ENCODE data around the gene OR52K2. TPM values are rescaled to one million over a fixed set of nuclear protein-coding genes. Genes with fewer than 3 reads are reported as not detected.

Gene OR52K2
- total RNA-seq, 1 experiment from 2014 or later, result not detected

GRCh38 chr11:4459500-4459899, 10.4 kb downstream of the OR52K2 start:
- ChIA-PET CTCF (no interaction called here), POLR2A (ENCODE audit: low non-redundant PET) (no interaction called here)
- no TSS peak for BruUV-seq (replicated peaks)
- Histone ChIP-seq H3K36me3 (ENCODE audit: insufficient read depth, low read length, poor library complexity, severe bottlenecking) (no peaks in the 10 kb centered on the region), H3K4me3 (ENCODE audit: low read depth, low read length, poor library complexity, severe bottlenecking) (no peak overlapping the region), H3K27ac (ENCODE audit: low read depth, low read length, poor library complexity, severe bottlenecking) (no peak overlapping the region), H3K27me3 (replicated peaks; ENCODE audit: insufficient read depth, low read depth, low read length, poor library complexity) (peaks cover 3% of the 10 kb centered on the region), H3K4me1 (ENCODE audit: insufficient read depth, low read length, poor library complexity, severe bottlenecking) (no peaks in the 10 kb centered on the region), H3K9me3 (ENCODE audit: low read depth, low read length, poor library complexity, severe bottlenecking) (no peaks in the 10 kb centered on the region)
- intact Hi-C loops (cut with micrococcal nuclease; ENCODE audit: unreplicated experiment), result no loop called here
- TF ChIP-seq CTCF (conservative IDR thresholded peaks at IDR 0.05; ENCODE audit: low read depth, low read length) (no peak), EZH2 (IDR thresholded peaks at IDR 0.05; ENCODE audit: borderline replicate concordance, low read depth, low read length, poor library complexity, severe bottlenecking) (no peak)
- DNase-seq (ENCODE audit: low spot score), result no peak

GRCh38 chr11:4460151-4460550, 11.1 kb downstream of the OR52K2 start:
- POLR2A ChIA-PET (ENCODE audit: low non-redundant PET), result no interaction called here
- no peak overlapping the region for H3K27ac ChIP-seq (ENCODE audit: low read depth, low read length, poor library complexity, severe bottlenecking)
- no peak overlapping the region for H3K4me3 ChIP-seq (ENCODE audit: low read depth, low read length, poor library complexity, severe bottlenecking)
- H3K9me3 ChIP-seq (ENCODE audit: low read depth, low read length, poor library complexity, severe bottlenecking), result no peaks in the 10 kb centered on the region
- H3K4me1 ChIP-seq (ENCODE audit: insufficient read depth, low read length, poor library complexity, severe bottlenecking), result no peaks in the 10 kb centered on the region
- H3K36me3 ChIP-seq (ENCODE audit: insufficient read depth, low read length, poor library complexity, severe bottlenecking), result no peaks in the 10 kb centered on the region
- BruUV-seq (replicated peaks), result no TSS peak
- intact Hi-C loops (cut with micrococcal nuclease; ENCODE audit: unreplicated experiment), result no loop called here
- no peak for DNase-seq (ENCODE audit: low spot score)
- TF ChIP-seq EZH2 (IDR thresholded peaks at IDR 0.05; ENCODE audit: borderline replicate concordance, low read depth, low read length, poor library complexity, severe bottlenecking), result no peak
- no peak for TF ChIP-seq CTCF (conservative IDR thresholded peaks at IDR 0.05; ENCODE audit: low read depth, low read length)
- H3K27me3 ChIP-seq (replicated peaks; ENCODE audit: insufficient read depth, low read depth, low read length, poor library complexity), result peaks cover 3% of the 10 kb centered on the region
- CTCF ChIA-PET, result no interaction called here

- no peak for TF ChIP-seq CTCF (conservative IDR thresholded peaks at IDR 0.05; ENCODE audit: low read depth, low read length)
- TF ChIP-seq EZH2 (IDR thresholded peaks at IDR 0.05; ENCODE audit: borderline replicate concordance, low read depth, low read length, poor library complexity, severe bottlenecking), result no peak
- no peak for DNase-seq (ENCODE audit: low spot score)
- Histone ChIP-seq H3K4me1 (ENCODE audit: insufficient read depth, low read length, poor library complexity, severe bottlenecking) (no peaks in the 10 kb centered on the region), H3K27ac (ENCODE audit: low read depth, low read length, poor library complexity, severe bottlenecking) (no peak overlapping the region), H3K4me3 (ENCODE audit: low read depth, low read length, poor library complexity, severe bottlenecking) (no peak overlapping the region), H3K9me3 (ENCODE audit: low read depth, low read length, poor library complexity, severe bottlenecking) (no peaks in the 10 kb centered on the region), H3K27me3 (replicated peaks; ENCODE audit: insufficient read depth, low read depth, low read length, poor library complexity) (no peaks in the 10 kb centered on the region), H3K36me3 (ENCODE audit: insufficient read depth, low read length, poor library complexity, severe bottlenecking) (no peaks in the 10 kb centered on the region)
- intact Hi-C loops (cut with micrococcal nuclease; ENCODE audit: unreplicated experiment), result no loop called here
- ChIA-PET POLR2A (ENCODE audit: low non-redundant PET) (no interaction called here), CTCF (no interaction called here)
- BruUV-seq (replicated peaks), result no TSS peak
These were observed 15.4 kb downstream of the OR52K2 start for GRCh38 chr11:4464216-4465159.
